Transverse colon (tissue), 4 donors: ENCODE results near the gene MED9. TPM values are rescaled to one million over a fixed set of nuclear protein-coding genes. Genes with fewer than 3 reads are reported as not detected.

Source experiments
- DNase-seq: peaks from one replicate; pipeline ENCODE4 v3.0.0-alpha.2; 2019
- H3K27ac ChIP-seq, 4 donors: fragments of 200-600 bp; sonication (generic); 2 replicates each; pipeline ENCODE4 v1.5.1; 2016 to 2018; ENCODE audit warnings: inconsistent platforms in 4 of 4
- H3K27me3 ChIP-seq: fragments of 200-600 bp; sonication (generic); 2 replicates; pipeline ENCODE4 v1.5.1; 2017; ENCODE audit warnings: inconsistent platforms
- H3K36me3 ChIP-seq, 4 donors: fragments of 200-600 bp; sonication (generic); 2 replicates each; pipeline ENCODE4 v1.5.1; 2017 to 2019; ENCODE audit warnings: inconsistent platforms in 4 of 4
- H3K4me1 ChIP-seq, 4 donors: fragments of 200-600 bp; sonication (generic); 2 replicates each; pipeline ENCODE4 v1.5.1; 2017 to 2020; ENCODE audit warnings: inconsistent platforms in 4 of 4
- H3K4me3 ChIP-seq, 4 donors: fragments of 200-600 bp; sonication (generic); 1 replicate in 1 of 4; 2 replicates in 3 of 4; pipeline versions ENCODE4 v1.5.1 to v1.6.1; 2017 to 2019; ENCODE audit warnings: inconsistent platforms in 4 of 4
- H3K9me3 ChIP-seq, 2 donors: fragments of 200-600 bp; sonication (generic); 2 replicates each; pipeline ENCODE4 v1.5.1; 2017 to 2019; ENCODE audit warnings: inconsistent platforms in 2 of 2
- EP300 ChIP-seq: sonication (generic); formaldehyde crosslinking; IDR thresholded peaks from one replicate; pipeline ENCODE4 v1.6.1; 2017; ENCODE audit warnings: antibody characterized with exemption, low read depth
- POLR2A ChIP-seq: fragments of 450-650 bp; IDR thresholded peaks from one replicate; pipeline ENCODE4 v1.6.1; 2016; ENCODE audit warnings: antibody characterized with exemption, mild to moderate bottlenecking, moderate library complexity
- POLR2AphosphoS5 ChIP-seq, 3 donors: sonication (generic); formaldehyde crosslinking; IDR thresholded peaks; one replicate each; pipeline ENCODE4 v1.6.1; 2016; ENCODE audit warnings: antibody characterized with exemption in 3 of 3
- WGBS, 2 donors: methylation state at CpG; one replicate each; pipeline ENCODE4 v1.1.5; 2018; ENCODE audit warnings: low coverage in 1 of 2; 5-methylcytosine and 5-hydroxymethylcytosine counted together
- in situ Hi-C, 4 donors: fragments of 200-750 bp; cut with MboI; loops; one replicate each; pipeline versions ENCODE4 v1.15.0 to v1.15.1; 2017; ENCODE audit warnings: low sequenced_read_pairs in 3 of 4, low pct_ligation_motif_present in 1 of 4, low pct_unique_long_range_greater_than_20kb in 1 of 4
- intact Hi-C: fragments of 100-400 bp; cut with DNase I; formaldehyde crosslinking; loops from one replicate; pipeline ENCODE4 v1.15.1; 2023; ENCODE audit warnings: low total_unique reads
- total RNA-seq, 4 donors: library from RNA; depleted of rRNA; stranded (reverse); fragments of >200 nt; gene quantifications; one replicate each; pipeline ENCODE4 v1.1.0, GENCODE V29; 2016
- TF ChIP-seq, protein P1 (sequence below), 5 experiments: fragments of 200-600 bp in 3 of 5; fragments of 450-650 bp in 2 of 5; sonication (generic) in 3 of 5; IDR thresholded peaks; 1 replicate in 2 of 5; 2 replicates in 3 of 5; pipeline ENCODE4 v1.5.1; 2016 to 2017; ENCODE audit warnings: antibody characterized with exemption in 5 of 5, inconsistent platforms in 3 of 5, mild to moderate bottlenecking in 2 of 5, moderate library complexity in 1 of 5

MED9 gene
- total RNA-seq, 4 donors from 2014 or later: 15.0 to 90.0 (median 25.2) TPM

- no peak for DNase-seq
- TF ChIP-seq, protein P1, sequence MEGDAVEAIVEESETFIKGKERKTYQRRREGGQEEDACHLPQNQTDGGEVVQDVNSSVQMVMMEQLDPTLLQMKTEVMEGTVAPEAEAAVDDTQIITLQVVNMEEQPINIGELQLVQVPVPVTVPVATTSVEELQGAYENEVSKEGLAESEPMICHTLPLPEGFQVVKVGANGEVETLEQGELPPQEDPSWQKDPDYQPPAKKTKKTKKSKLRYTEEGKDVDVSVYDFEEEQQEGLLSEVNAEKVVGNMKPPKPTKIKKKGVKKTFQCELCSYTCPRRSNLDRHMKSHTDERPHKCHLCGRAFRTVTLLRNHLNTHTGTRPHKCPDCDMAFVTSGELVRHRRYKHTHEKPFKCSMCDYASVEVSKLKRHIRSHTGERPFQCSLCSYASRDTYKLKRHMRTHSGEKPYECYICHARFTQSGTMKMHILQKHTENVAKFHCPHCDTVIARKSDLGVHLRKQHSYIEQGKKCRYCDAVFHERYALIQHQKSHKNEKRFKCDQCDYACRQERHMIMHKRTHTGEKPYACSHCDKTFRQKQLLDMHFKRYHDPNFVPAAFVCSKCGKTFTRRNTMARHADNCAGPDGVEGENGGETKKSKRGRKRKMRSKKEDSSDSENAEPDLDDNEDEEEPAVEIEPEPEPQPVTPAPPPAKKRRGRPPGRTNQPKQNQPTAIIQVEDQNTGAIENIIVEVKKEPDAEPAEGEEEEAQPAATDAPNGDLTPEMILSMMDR (IDR thresholded peaks at IDR 0.05): no peak
- TF ChIP-seq POLR2A (no peak), EP300 (no peak), POLR2AphosphoS5 (IDR thresholded peaks at IDR 0.05) (no peak)
- intact Hi-C loops: loop anchor here (5.0 kb wide), 1 partner anchor 74 kb away; no protein-coding TSS in a partner anchor
- in situ Hi-C loops: no loop called here
- Histone ChIP-seq H3K4me1 (peaks cover 9 to 36% (median 28%) of the 10 kb centered on the region in 4 donors), H3K27me3 (peaks cover 7% of the 10 kb centered on the region), H3K4me3 (no peak overlapping the region), H3K36me3 (no peaks in the 10 kb centered on the region), H3K27ac (no peak overlapping the region), H3K9me3 (no peaks in the 10 kb centered on the region)
- WGBS, 2 donors: 89% methylated on average over 10 of the region's 10 CpGs; no CpG with 5 or more reads in 1 of the 2 donors
Measured at GRCh38 chr17:17497845-17498520, 21.2 kb downstream of the MED9 start.

- Histone ChIP-seq H3K36me3 (no peaks in the 10 kb centered on the region), H3K9me3 (no peaks in the 10 kb centered on the region), H3K4me1 (peaks cover 9 to 30% (median 28%) of the 10 kb centered on the region in 4 donors), H3K4me3 (no peak overlapping the region), H3K27me3 (peaks cover 7% of the 10 kb centered on the region), H3K27ac (no peak overlapping the region)
- TF ChIP-seq EP300: no peak
- TF ChIP-seq, protein P1 (IDR thresholded peaks at IDR 0.05): no peak
- no peak for TF ChIP-seq POLR2A
- no peak for TF ChIP-seq POLR2AphosphoS5 (IDR thresholded peaks at IDR 0.05)
- 79 to 81% methylated on average over 2 to 16 of the region's 16 CpGs for WGBS, 2 donors
- no peak for DNase-seq
- in situ Hi-C loops (no loop called here), intact Hi-C loops (loop anchor here (5.0 kb wide), 1 partner anchor 74 kb away; no protein-coding TSS in a partner anchor)
Measured at GRCh38 chr17:17498606-17499301, 22.0 kb downstream of the MED9 start.

- H3K27ac ChIP-seq: no peak overlapping the region
- H3K36me3 ChIP-seq: no peaks in the 10 kb centered on the region
- WGBS, 2 donors: 83% methylated on average over 17 of the region's 17 CpGs; no CpG with 5 or more reads in 1 of the 2 donors
- intact Hi-C loops (loop anchor here (5.0 kb wide), 1 partner anchor 73 kb away; no protein-coding TSS in a partner anchor), in situ Hi-C loops (loop anchor here in 2 of 4 donors (10.0 kb wide), 2 partner anchors 145 kb away; no protein-coding TSS in a partner anchor)
- no peak overlapping the region for H3K4me3 ChIP-seq
- no peaks in the 10 kb centered on the region for H3K9me3 ChIP-seq
- peaks cover 4 to 26% (median 24%) of the 10 kb centered on the region in 4 donors for H3K4me1 ChIP-seq
- no peak for TF ChIP-seq EP300
- no peak for TF ChIP-seq POLR2AphosphoS5 (IDR thresholded peaks at IDR 0.05)
- TF ChIP-seq, protein P1 (IDR thresholded peaks at IDR 0.05): no peak
- H3K27me3 ChIP-seq: peaks cover 7% of the 10 kb centered on the region
- no peak for DNase-seq
Measured at GRCh38 chr17:17499402-17500145, 22.8 kb downstream of the MED9 start.
